Mononuclear cell (primary cell): ENCODE results near the gene PTPRG. TPM values are rescaled to one million over a fixed set of nuclear protein-coding genes. Genes with fewer than 3 reads are reported as not detected.
"Not testable (repeated sequence)": the region's sequence is repeated elsewhere in the genome, so short reads cannot be mapped to it uniquely, and the experiment has no call there.

Source experiments
- H3K27me3 ChIP-seq: 2 replicates; pipeline ENCODE4 v1.6.0; 2011; ENCODE audit warnings: low read length, control low read depth; ENCODE audit not compliant: insufficient read depth
- H3K4me1 ChIP-seq: 2 replicates; pipeline ENCODE4 v1.5.1; 2011; ENCODE audit warnings: mild to moderate bottlenecking, low read length, control low read depth; ENCODE audit not compliant: insufficient read depth
- H3K4me3 ChIP-seq: 2 replicates; pipeline ENCODE4 v1.5.1; 2011; ENCODE audit warnings: mild to moderate bottlenecking, low read length, moderate library complexity
- H3K9me3 ChIP-seq: 2 replicates; pipeline ENCODE4 v1.5.1; 2011; ENCODE audit warnings: low read depth, mild to moderate bottlenecking, control low read depth, low read length
- total RNA-seq: library from RNA; depleted of rRNA; stranded (reverse); fragments of >200 nt; gene quantifications from one replicate; pipeline ENCODE4 v1.2.3, GENCODE V29; 2012

PTPRG gene
- total RNA-seq, 1 donor: 0.42 TPM

DNA sequence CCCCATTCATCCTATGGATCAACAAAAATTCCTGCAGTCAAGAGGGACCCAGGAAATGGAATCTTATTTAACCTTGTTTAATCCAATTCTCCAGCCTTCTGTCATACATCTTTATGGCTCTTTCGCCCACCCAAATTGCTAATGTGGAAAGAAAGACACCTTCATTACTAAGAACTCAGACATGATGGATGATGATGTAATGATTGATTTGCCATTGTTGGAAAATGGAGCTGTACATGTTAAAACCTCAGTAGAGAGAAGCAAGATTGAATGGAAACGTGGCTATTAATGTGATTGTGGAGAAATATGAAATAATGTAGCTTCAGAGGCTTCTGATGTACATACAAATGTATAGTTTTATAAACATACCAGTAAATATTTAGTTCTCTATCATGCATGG, 15.7 kb upstream of the PTPRG start:
- Histone ChIP-seq H3K9me3 (no peaks in the 10 kb centered on the region), H3K27me3 (no peaks in the 10 kb centered on the region), H3K4me1 (no peaks in the 10 kb centered on the region), H3K4me3 (no peak overlapping the region)

DNA sequence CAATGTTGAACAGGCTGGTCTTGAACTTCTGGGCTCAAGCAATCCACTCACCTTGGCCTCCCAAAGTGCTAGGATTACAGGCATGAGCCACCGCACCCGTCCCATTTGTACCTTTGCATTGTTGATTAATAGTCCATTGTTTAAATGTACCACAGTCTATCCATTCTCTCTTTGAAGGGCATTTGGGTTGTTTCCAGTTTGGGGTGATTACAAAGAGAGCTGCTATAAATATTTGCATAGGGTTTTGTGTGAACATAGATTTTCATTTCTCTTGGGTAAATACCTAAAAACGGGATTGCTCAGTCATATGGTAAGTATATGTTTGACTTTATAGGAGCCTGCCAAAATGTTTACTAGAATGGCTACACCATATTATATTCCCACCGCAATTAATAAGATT, 13.7 kb upstream of the PTPRG start:
- H3K9me3 ChIP-seq: no peaks in the 10 kb centered on the region
- no peaks in the 10 kb centered on the region for H3K27me3 ChIP-seq
- no peak overlapping the region for H3K4me3 ChIP-seq
- H3K4me1 ChIP-seq: no peaks in the 10 kb centered on the region

DNA sequence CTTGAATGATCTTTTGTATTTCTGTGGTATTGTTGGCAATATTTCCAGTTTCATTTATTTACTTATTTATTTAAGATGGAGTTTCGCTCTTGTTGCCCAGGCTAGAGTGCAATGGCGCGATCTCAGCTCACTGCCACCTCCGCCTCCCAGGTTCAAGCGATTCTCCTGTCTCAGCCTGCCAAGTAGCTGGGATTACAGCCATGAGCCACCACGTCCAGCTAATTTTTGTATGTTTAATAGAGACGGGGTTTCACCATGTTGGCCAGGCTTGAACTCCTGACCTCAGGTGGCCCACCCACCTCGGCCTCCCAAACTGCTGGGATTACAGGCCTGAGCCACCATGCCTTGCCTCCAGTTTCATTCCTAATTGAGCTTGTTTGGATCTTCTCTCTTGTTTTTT, 8.7 kb upstream of the PTPRG start:
- not testable (repeated sequence) for H3K4me1 ChIP-seq, H3K27me3 ChIP-seq, H3K9me3 ChIP-seq, H3K4me3 ChIP-seq

DNA sequence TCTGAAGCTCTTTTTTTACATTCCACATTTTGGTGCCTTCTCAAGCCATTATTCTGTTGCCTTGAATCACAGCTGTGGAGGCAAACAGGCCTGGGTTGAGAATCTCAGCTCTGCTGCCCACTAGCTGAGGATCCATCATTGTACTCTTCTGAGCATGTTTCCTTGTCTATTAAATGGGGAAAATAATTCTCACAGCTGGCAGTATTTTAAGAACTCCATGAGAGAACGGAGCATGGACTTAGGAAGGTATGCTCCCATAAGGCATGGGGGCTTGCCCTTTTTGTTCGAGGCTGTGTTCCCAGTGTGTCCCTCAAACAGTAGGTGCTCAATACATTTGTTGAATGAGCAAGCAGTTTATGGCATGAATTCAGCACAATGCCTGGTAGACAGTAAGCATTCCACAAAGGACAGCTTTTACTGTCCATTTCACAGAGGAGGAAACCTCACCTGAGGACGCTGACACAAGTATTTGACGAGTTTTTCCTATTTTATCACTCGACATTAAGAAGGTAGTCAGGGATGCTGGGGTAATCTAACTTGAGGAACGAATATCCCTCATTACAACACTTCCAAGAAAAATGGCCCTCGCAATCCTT, 2.1 kb upstream of the PTPRG start:
- Histone ChIP-seq H3K9me3 (no peaks in the 10 kb centered on the region), H3K4me3 (no peak overlapping the region), H3K27me3 (peaks cover 44% of the 10 kb centered on the region), H3K4me1 (no peaks in the 10 kb centered on the region)

DNA sequence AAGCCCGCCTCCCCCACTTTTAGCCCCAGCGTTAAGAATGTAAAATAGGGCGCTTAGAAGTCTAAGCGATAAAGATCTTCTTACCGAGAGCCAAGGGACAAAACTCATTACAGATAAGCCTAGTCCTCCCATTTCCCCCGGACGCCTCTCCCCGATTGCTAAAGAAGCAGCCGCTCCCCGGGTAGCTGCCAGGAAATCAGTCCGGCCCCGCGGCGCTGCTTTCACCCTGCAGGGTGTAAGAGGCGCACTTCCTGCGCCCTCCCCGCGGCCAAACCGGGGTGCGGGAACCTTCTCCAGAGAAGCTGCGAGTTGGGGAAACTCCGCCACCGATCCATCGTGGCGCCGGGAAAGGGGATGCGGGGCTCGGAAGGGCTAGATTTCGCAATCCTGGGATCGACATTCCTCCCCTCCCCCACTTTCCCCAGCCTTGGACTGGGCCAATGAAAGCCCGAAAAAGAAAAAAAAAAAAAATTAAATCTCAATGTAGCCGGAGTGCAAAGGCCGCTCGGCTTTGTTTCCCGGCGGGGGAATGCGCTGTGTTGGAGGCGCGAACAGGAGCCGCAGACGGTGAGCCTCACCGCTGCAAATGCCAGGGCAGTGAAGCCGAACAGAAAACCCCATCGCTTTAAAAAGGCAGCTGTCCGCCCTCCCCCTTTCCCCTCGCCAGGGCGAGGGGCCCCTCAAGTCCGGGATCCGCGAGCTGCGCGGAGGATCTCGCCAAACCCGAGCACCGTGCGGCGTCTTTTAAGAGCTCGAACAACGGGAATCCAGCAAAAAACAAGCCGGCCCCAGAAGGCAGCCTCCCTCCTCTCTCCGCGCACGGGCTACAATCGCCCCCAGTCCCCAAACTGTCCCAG, 626 bp upstream of the PTPRG start:
- H3K27me3 ChIP-seq: peaks cover 53% of the 10 kb centered on the region
- H3K4me3 ChIP-seq: no peak overlapping the region
- H3K9me3 ChIP-seq: no peaks in the 10 kb centered on the region
- no peaks in the 10 kb centered on the region for H3K4me1 ChIP-seq

DNA sequence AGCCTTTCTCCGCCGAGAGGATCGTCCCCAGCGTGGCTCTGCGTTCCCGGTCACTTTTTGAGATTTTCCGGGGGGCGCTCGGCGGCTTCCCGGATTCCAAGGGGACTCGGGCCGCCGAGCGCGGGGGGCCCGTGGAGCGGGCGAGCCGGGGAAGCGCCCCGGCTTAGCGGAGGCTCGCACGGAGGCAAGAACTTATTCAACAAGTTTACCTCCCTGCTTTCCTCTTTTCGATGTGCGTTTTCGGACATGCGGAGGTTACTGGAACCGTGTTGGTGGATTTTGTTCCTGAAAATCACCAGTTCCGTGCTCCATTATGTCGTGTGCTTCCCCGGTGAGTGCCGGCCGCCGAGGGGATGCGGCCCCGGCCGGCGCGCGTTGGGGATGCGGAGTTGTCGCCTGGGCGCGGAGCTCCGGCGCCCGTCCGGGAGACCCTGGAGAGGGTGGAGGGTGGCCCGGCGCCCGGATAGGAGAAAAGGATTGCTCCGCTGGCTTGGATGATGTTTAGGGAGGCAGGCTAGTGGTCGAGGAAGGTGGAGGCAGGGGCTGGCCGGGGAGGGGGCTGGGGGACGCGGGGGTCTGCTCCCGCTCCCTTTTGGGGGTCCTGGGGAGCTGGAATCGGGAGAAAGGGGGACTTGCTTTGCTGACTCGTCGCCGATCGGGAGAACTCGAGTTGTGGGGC, 810 bp downstream of the PTPRG start:
- no peak overlapping the region for H3K4me3 ChIP-seq
- peaks cover 53% of the 10 kb centered on the region for H3K27me3 ChIP-seq

DNA sequence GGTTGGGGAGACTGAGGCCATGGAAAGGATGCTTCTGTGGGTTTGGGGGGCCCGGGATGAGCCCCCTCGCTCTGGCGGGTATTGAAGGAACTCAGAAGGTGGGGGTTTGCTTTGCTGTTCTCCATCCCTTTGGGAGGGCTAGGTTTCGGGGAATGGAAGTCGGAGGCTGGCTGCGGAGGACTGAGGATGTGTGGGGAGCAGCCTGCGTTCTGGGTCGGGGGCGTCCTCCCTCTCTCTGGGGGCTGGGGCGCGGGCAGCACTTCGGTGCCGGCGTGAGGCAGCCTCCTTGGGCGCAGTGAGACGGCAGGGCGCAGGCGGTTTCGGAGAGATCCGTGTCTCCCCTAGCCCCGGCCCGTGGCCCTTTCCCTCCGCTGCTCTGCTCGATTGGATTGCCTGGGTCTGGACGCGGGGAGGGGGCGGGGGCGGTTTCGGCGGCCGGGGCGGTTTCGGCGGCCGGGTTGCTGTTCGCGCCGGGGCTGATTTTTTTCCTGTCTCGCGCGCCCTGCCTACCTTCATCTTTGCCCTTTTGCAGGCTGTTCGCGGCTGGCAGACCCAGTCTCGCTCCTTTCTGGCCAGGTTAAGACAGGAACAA, 1.4 kb downstream of the PTPRG start:
- no peaks in the 10 kb centered on the region for H3K4me1 ChIP-seq
- H3K27me3 ChIP-seq: peaks cover 53% of the 10 kb centered on the region
- no peak overlapping the region for H3K4me3 ChIP-seq
- no peaks in the 10 kb centered on the region for H3K9me3 ChIP-seq

More for the DNA sequence above, 810 bp downstream of the PTPRG start:
- Histone ChIP-seq H3K9me3 (no peaks in the 10 kb centered on the region), H3K4me1 (no peaks in the 10 kb centered on the region)

DNA sequence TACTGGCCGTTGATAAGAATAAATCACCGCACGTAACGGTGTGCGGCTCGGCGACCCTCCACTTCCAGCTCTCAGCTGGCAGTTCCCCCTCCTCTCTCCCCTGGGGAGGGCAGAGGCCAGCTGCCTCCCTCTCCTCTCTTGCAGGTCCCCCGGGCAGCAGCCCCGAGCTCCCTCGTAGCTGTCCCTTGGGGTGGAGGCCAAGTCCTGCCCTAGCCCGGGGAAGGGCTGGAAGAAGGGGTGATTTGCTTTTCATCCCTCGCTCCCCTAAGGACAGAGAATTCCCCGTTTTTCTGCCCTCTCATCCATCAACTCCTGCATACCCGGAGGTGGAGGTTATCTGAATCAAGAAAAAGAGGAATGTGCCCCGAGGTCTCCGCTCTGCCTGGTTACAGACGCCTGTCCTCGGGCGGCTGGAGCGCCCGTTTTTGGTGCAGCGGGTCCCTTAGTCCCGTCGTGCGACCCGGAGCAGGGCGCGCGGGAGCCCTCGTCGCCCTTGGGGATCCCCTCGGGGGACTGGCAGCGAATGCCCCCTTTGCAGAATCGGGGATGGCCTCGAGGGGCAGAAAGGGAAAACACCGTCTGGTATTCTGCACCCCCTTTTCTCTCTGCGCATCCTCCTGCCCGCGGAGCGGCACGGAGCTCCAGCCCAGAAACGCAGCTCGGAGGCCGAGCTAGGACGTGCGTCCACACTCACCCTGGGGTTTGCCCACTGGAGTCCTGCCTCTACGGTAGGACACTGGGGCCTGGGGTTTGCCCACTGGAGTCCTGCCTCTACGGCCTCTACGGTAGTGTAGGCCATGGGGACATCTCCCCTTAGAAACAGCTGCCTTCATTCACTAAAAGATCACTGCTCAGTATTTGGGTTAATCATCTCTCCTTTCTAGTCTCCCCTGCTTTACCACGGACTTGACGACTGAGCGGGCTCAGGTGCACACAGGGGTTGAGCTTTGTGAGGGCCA, 2.2 kb downstream of the PTPRG start:
- Histone ChIP-seq H3K4me1 (no peaks in the 10 kb centered on the region), H3K4me3 (no peak overlapping the region), H3K9me3 (no peaks in the 10 kb centered on the region), H3K27me3 (peaks cover 46% of the 10 kb centered on the region)

DNA sequence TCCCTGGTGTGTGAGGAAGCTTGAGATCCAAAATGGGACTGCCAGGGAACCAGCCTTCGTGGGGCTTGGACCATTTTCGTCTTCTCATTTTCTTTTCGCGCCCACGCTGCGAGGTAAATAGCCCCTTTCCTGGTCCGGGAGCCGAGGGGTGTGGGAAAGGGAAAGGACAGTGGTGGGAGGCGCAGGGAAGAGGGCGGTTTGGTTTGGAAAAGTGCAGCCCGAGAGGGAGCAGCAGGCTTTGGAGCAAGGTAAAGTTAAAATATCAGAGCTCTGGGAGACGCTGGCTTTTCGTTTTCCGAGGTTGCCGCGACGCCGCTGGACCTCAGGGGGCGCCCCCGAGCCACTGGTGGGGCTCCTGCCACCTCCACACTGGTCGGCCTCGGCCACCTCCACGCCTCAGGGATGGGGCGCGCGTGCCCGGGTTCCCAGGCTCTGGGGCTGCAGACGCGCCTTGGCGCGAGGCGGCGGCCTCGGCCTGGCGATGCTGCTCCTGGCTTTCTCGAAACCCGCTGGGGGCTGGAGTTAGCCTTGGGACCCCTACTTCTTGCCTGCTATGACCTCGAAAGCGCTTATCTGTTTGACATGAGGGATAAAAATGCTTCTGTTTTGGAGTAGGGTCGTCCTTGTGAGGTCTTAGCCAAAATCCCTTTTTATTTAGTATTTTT, 3.2 kb downstream of the PTPRG start:
- H3K4me1 ChIP-seq: no peaks in the 10 kb centered on the region
- peaks cover 37% of the 10 kb centered on the region for H3K27me3 ChIP-seq
- H3K4me3 ChIP-seq: no peak overlapping the region
- H3K9me3 ChIP-seq: no peaks in the 10 kb centered on the region

DNA sequence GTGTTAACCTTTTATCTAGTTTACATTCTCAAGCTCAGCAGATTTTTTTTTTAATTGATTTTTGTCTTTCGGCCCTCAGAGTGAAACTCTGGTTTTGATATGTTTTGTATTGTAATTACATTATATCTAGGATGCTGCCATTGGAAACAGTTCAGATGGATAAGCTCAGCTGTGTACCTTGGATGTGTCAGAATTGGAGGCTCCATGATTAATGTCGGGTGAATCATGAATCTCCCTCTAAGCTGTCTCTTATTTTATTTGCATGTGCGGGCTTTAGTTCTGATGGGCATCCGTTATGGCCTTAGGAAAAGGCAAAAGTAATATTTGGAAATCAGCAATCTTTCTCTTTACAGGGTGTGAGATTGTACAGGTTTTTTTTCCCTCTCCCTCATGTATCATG, 4.2 kb downstream of the PTPRG start:
- Histone ChIP-seq H3K27me3 (peaks cover 27% of the 10 kb centered on the region), H3K9me3 (no peaks in the 10 kb centered on the region), H3K4me3 (no peak overlapping the region), H3K4me1 (no peaks in the 10 kb centered on the region)

DNA sequence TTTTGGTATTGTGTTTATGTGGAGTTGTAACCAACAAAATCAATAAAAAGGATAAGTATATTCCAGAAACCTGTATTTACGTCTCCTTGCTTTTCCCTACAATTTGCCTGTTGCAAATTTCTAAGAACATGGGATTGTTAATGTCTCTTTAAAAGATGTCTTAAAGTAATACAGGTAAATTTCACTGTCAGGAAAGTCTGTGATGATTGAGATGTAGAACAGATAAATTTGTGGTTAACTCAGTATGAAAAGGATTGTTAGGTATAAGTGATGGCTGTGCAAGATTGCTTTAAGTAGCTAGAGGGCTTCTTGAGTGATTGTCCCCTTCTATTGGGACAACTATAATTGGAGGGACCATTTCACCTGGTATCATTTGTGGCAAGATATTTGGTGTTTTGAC, 6.8 kb downstream of the PTPRG start:
- no peaks in the 10 kb centered on the region for H3K4me1 ChIP-seq
- H3K9me3 ChIP-seq: no peaks in the 10 kb centered on the region
- H3K27me3 ChIP-seq: peaks cover 20% of the 10 kb centered on the region
- H3K4me3 ChIP-seq: no peak overlapping the region

DNA sequence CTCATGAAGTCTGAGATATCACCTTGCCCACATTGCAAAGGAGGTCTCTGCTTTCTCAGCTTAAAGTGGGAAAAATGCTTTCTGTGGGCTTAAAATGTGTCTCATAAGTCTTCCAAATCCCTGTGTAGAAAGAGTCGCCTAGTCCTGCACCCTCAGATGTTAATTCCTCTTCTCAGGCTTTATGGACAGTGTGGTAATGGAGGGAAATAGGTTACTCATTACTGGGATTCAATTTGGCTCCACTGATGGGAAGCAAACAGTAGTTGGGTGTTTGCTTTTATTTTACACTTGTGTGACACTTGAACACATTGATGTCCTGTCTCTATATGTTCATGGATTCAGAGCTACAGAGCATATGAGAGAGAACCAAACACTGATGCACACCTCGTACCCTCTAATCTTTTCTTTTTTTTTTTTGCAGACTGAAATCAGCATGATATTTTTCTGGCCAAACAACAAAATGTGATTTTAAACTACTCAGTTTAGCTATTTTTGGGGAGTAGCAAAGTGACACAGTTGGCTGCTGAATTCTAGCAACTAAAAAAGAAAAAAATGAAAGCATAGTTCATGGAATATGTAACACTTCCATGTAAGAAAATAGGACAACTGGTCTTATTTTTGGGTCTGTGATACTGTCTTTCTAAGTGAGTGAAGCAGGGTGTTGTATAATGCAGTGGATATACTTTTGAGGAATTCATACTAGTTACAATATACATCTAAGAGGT, 8.6 kb downstream of the PTPRG start:
- Histone ChIP-seq H3K4me1 (no peaks in the 10 kb centered on the region), H3K4me3 (no peak overlapping the region), H3K27me3 (peaks cover 2% of the 10 kb centered on the region), H3K9me3 (no peaks in the 10 kb centered on the region)

DNA sequence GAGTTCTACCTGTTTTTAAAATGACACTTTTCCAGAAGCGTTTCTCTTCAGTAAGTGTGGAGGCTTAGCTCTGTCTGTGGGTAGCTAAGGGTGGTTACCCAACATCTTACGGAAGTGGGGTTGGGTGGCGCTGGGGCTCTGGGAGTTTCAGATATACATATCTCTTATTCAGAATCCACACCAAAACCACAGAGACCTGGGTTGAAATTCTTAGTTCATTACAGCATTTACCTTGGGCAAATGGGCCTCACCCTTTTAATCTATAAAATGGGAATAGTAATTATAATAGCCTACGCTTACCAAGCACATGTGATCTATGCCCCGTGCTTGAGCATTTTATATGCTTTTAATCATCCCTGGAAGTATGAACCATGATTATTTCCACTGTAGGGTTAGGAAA, 9.4 kb downstream of the PTPRG start:
- no peaks in the 10 kb centered on the region for H3K9me3 ChIP-seq
- no peak overlapping the region for H3K4me3 ChIP-seq
- H3K27me3 ChIP-seq: no peaks in the 10 kb centered on the region
- no peaks in the 10 kb centered on the region for H3K4me1 ChIP-seq
